ENCODE results near the gene COG4.

Gene COG4

DNA sequence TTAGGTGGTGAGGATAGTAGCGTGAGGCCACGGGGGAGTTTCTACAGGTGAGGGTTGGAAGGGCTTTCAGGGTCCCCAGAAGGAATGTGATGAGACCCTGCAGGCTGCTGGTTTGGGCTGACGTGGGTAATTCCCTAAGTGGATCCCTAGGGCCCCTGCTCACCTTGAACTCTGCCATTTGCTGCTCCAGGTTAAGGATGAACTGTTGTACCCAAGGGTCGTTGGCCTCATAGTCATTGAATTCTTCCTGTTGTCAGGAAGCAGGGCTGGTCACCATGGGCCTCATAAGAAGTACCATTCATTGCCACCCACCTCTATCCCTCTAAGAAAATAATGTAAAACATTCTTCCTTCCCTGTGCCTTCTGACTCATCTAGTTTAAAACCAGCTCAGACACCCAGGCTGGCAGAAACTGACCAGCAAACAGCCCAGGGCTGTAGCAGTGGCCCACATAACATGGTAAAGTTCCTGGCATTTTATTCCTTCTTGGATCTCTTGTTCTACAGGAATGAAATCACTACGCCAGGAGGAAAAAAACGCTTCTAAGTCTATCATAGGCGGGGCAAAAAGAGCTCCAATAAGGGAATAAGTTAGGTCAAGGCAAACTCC, 41.3 kb downstream of the COG4 start:
- no peaks in the 10 kb centered on the region for H3K4me1 Mint-ChIP-seq
- peak overlapping the region; percentile 59 for H3K27ac Mint-ChIP-seq
- H3K36me3 Mint-ChIP-seq (ENCODE audit: low read depth): peaks cover 23% of the 10 kb centered on the region
- no peak for DNase-seq
- no peaks in the 10 kb centered on the region for H3K9me3 Mint-ChIP-seq
- H3K4me3 Mint-ChIP-seq: no peak overlapping the region
- no peak for TF ChIP-seq CTCF (IDR thresholded peaks at IDR 0.05)
- H3K27me3 Mint-ChIP-seq (ENCODE audit: low read depth, poor library complexity): no peaks in the 10 kb centered on the region

DNA sequence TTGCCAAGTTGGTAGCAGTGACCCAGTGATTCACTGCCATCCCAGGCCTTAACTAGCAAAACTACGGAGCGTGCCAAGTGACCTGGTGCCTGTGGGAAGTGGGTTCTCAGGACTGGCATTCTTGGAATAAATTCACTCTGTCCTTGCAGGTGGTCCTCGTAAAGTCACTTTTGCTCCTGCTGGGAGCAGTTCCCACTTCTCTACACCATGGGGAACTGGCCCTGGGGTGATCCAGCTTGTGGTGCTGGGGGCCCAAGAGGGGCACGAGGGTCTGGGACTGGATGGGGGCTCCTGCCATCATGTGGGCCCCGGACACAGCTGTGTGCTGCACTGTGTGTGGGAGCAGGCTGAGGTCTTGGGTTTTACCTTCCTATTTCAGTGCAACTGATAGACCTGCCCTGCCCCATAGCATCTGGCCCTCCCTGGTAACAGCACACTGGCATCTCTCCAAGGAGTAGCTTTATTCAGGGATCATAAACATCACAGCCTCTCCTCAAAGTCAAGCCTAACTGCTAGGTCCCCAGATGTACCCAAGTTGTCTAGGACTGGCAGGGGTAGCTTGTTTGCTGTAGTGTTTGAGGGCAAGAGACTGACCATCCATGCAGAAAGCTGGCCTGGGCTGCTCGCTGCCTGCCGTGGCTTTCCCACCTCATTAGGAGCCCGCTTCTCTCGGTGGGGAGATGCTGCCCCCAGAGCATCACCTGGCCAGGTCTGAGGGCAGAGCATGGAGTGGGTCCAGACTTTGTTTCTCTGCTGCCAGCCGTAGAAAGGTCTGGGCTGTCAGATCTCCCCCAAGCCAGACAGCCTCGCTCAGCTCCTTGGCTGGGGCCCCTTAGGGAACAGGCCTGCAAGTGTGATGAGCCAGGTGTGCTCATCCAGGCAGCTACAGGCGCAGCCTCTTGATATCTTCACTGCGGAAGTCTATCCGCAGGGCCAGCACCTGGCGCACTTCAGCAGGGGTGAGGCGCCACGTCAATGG, 42.9 kb downstream of the COG4 start:
- no peaks in the 10 kb centered on the region for H3K9me3 Mint-ChIP-seq
- H3K4me3 Mint-ChIP-seq: no peak overlapping the region
- DNase-seq: no peak
- H3K27me3 Mint-ChIP-seq (ENCODE audit: low read depth, poor library complexity): peaks cover 2% of the 10 kb centered on the region
- H3K4me1 Mint-ChIP-seq: no peaks in the 10 kb centered on the region
- H3K27ac Mint-ChIP-seq: peak overlapping the region; percentile 32
- H3K36me3 Mint-ChIP-seq (ENCODE audit: low read depth): peaks cover 11% of the 10 kb centered on the region
- no peak for TF ChIP-seq CTCF (IDR thresholded peaks at IDR 0.05)

DNA sequence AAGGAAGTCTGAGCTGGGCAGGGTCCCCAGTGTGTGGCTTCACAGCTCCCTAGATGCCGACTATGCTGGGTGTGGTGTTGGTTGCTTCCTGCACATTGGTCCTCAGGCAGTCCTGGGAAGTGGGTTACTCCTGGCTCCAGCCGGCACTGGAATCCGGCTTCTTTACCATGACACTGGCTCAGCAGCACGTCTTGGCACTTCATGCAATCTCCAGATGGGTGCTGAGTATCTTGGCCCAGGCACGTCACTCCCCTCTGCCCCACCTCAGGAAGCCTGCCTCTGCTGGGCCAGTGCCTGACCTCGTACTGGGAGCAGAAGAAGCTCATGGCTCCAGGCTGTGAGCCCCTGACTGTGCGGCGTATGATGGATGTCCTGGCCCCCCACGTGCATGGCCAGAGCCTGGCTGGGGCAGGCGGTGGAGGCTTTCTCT, 44.4 kb downstream of the COG4 start:
- TF ChIP-seq CTCF (IDR thresholded peaks at IDR 0.05): no peak
- no peak for DNase-seq
- no peaks in the 10 kb centered on the region for H3K4me1 Mint-ChIP-seq
- peaks cover 2% of the 10 kb centered on the region for H3K27me3 Mint-ChIP-seq (ENCODE audit: low read depth, poor library complexity)
- H3K4me3 Mint-ChIP-seq: no peak overlapping the region
- no peaks in the 10 kb centered on the region for H3K9me3 Mint-ChIP-seq
- peaks cover 6% of the 10 kb centered on the region for H3K36me3 Mint-ChIP-seq (ENCODE audit: low read depth)
- H3K27ac Mint-ChIP-seq: no peak overlapping the region

DNA sequence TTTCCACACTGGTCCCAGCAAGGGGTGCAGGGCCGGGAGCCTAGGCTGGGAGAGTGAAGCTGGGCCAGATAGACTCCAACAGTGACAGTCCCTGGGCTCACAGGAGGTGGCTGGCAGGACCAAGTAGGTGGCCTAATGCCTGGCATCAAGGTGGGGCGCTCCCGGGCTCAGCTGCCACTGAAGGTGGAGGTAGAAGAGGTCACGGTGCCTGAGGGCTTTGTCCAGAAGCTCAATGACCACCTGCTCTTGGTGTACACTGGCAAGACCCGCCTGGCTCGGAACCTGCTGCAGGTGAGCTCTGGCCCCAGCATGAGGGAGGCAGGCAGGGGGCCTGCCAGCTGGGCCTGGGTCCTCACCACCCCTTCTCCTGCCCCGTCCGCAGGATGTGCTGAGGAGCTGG, 45.2 kb downstream of the COG4 start:
- Mint-ChIP-seq H3K27ac (no peak overlapping the region), H3K4me3 (no peak overlapping the region), H3K27me3 (ENCODE audit: low read depth, poor library complexity) (peaks cover 2% of the 10 kb centered on the region), H3K36me3 (ENCODE audit: low read depth) (peaks cover 6% of the 10 kb centered on the region), H3K9me3 (no peaks in the 10 kb centered on the region), H3K4me1 (no peaks in the 10 kb centered on the region)
- no peak for TF ChIP-seq CTCF (IDR thresholded peaks at IDR 0.05)
- no peak for DNase-seq

- H3K27ac Mint-ChIP-seq: no peak overlapping the region
- TF ChIP-seq CTCF (IDR thresholded peaks at IDR 0.05): no peak
- DNase-seq: no peak
- peaks cover 2% of the 10 kb centered on the region for H3K27me3 Mint-ChIP-seq (ENCODE audit: low read depth, poor library complexity)
- H3K9me3 Mint-ChIP-seq: no peaks in the 10 kb centered on the region
- no peak overlapping the region for H3K4me3 Mint-ChIP-seq
- H3K36me3 Mint-ChIP-seq (ENCODE audit: low read depth): no peaks in the 10 kb centered on the region
- H3K4me1 Mint-ChIP-seq: no peaks in the 10 kb centered on the region
These were observed 46.9 kb downstream of the COG4 start for GRCh38 chr16:70476272-70477020.
